ENCODE measurements around the gene FGF11.
"Not testable (repeated sequence)": the region's sequence is repeated elsewhere in the genome, so short reads cannot be mapped to it uniquely, and the experiment has no call there.

FGF11 gene

GRCh38 chr17:7478276-7479212, 39.2 kb downstream of the FGF11 start:
- DNase-seq (ENCODE audit: low read depth in 2 of 2), result peak in 1 of 2 donors; percentile 44

GRCh38 chr17:7479213-7480088, 40.1 kb downstream of the FGF11 start, which contains the start of gene ZBTB4:
TSS of gene ZBTB4 (minus strand) at chr17:7479631. CDS start at chr17:7466801, 12,830 bp downstream.
- DNase-seq (ENCODE audit: low read depth in 2 of 2), result no peak

GRCh38 chr17:7480089-7480384, 40.7 kb downstream of the FGF11 start:
- no peak for DNase-seq (ENCODE audit: low read depth in 2 of 2)

- not testable (repeated sequence) for DNase-seq (ENCODE audit: low read depth in 2 of 2)
Measured at GRCh38 chr17:7481275-7481674, 42.0 kb downstream of the FGF11 start, which contains the start of gene SLC35G6. TSS of gene SLC35G6 (plus strand) at chr17:7481446. CDS start at chr17:7481517, 71 bp downstream.

GRCh38 chr17:7481842-7482741, 42.8 kb downstream of the FGF11 start:
- not testable (repeated sequence) for DNase-seq (ENCODE audit: low read depth in 2 of 2)

- not testable (repeated sequence) for DNase-seq (ENCODE audit: low read depth in 2 of 2)
Measured at GRCh38 chr17:7482742-7483088, 43.4 kb downstream of the FGF11 start.

GRCh38 chr17:7483255-7484066, 44.1 kb downstream of the FGF11 start:
- peak; percentile 82 to 90 for DNase-seq (ENCODE audit: low read depth in 2 of 2)

GRCh38 chr17:7484067-7484918, 45.0 kb downstream of the FGF11 start, which contains the start of gene POLR2A:
TSS of gene POLR2A (plus strand) at chr17:7484366.
- DNase-seq (ENCODE audit: low read depth in 2 of 2), result peak; percentile 94 to 97

GRCh38 chr17:7484919-7485377, 45.6 kb downstream of the FGF11 start:
- no peak for DNase-seq (ENCODE audit: low read depth in 2 of 2)

GRCh38 chr17:7486181-7486580, 46.9 kb downstream of the FGF11 start:
- no peak for DNase-seq (ENCODE audit: low read depth in 2 of 2)

GRCh38 chr17:7490144-7490543, 50.8 kb downstream of the FGF11 start:
- DNase-seq (ENCODE audit: low read depth in 2 of 2), result no peak

- no peak for DNase-seq (ENCODE audit: low read depth in 2 of 2)
Measured at GRCh38 chr17:7491583-7491982, 52.3 kb downstream of the FGF11 start.

- DNase-seq (ENCODE audit: low read depth in 2 of 2), result no peak
Measured at GRCh38 chr17:7493941-7494340, 54.6 kb downstream of the FGF11 start.

Measured in stimulated activated CD8-positive, alpha-beta memory T cell treated with anti-CD3 and anti-CD28 coated beads, Interleukin-2, amount 100 ng/mL, for 48 hours (primary cell).